Thyroid gland (tissue), 4 donors: Measurements from ENCODE around the gene PTPN14. TPM values are rescaled to one million over a fixed set of nuclear protein-coding genes. Genes with fewer than 3 reads are reported as not detected.

ENCODE experiments used
- DNase-seq, 2 donors: peaks; one replicate each; pipeline ENCODE4 v3.0.0-alpha.2; 2019
- H3K27ac ChIP-seq, 3 donors: fragments of 200-600 bp; sonication (generic); 1 replicate in 2 of 3; 2 replicates in 1 of 3; pipeline ENCODE4 v1.5.1; 2016 to 2019; ENCODE audit warnings: mild to moderate bottlenecking in 1 of 3, moderate library complexity in 1 of 3
- H3K27me3 ChIP-seq: fragments of 200-600 bp; sonication (generic); one replicate; pipeline ENCODE4 v1.5.1; 2019
- H3K36me3 ChIP-seq, 2 donors: fragments of 200-600 bp; sonication (generic); one replicate each; pipeline ENCODE4 v1.5.1; 2016 to 2019
- H3K4me1 ChIP-seq, 2 donors: fragments of 200-600 bp; sonication (generic); one replicate each; pipeline ENCODE4 v1.5.1; 2017 to 2019
- H3K4me3 ChIP-seq, 3 donors: fragments of 200-600 bp; sonication (generic); replicated peaks in 1 of 3; 1 replicate in 2 of 3; 2 replicates in 1 of 3; pipeline ENCODE4 v1.5.1; 2016; ENCODE audit warnings: mild to moderate bottlenecking in 1 of 3
- H3K9me3 ChIP-seq: fragments of 200-600 bp; sonication (generic); one replicate; pipeline ENCODE4 v1.5.1; 2017
- CTCF ChIP-seq, 6 experiments: fragments of 200-600 bp in 3 of 6; fragments of 450-650 bp in 3 of 6; sonication (generic) in 3 of 6; IDR thresholded peaks; one replicate each; pipeline ENCODE4 v1.5.1; 2016 to 2019; ENCODE audit warnings: antibody characterized with exemption in 6 of 6, mild to moderate bottlenecking in 2 of 6, inconsistent platforms in 1 of 6, moderate library complexity in 1 of 6
- POLR2A ChIP-seq, 2 donors: fragments of 450-650 bp; IDR thresholded peaks; one replicate each; pipeline ENCODE4 v1.6.1; 2017; ENCODE audit warnings: antibody characterized with exemption in 2 of 2, mild to moderate bottlenecking in 2 of 2, moderate library complexity in 1 of 2
- WGBS, 2 donors: methylation state at CpG; one replicate each; pipeline ENCODE4 v1.1.5; 2017; 5-methylcytosine and 5-hydroxymethylcytosine counted together
- intact Hi-C: fragments of 100-400 bp; cut with DNase I; formaldehyde crosslinking; loops from one replicate; pipeline ENCODE4 v1.15.1; 2023
- total RNA-seq, 4 donors: library from RNA; depleted of rRNA; stranded (reverse); fragments of >200 nt; gene quantifications; one replicate each; pipeline ENCODE4 v1.2.3, GENCODE V29; 2016

Gene PTPN14
- total RNA-seq, 4 donors from 2014 or later, result 28.1 to 33.4 (median 31.8) TPM

DNA sequence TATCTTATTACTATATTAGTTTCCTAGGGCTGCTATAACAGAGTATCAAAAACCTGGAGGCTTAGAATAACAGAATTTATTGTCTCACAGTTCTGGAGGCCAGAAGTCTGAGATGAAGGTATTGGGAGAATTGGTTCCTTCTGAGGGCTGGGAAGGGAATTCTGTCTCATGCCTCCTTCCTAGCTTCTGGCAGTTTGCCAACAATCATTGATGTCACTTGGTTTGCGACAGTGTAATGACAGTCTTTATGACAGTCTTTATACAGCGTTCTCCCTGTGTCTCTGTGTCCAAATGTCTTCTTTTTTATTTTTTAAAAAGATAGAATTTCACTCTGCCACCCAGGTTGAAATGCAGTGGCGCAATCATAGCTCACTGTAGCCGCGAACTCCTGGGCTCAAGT lies 35.8 kb upstream of the PTPN14 start:
- H3K27me3 ChIP-seq, result no peaks in the 10 kb centered on the region
- no peak for DNase-seq
- TF ChIP-seq CTCF (IDR thresholded peaks at IDR 0.05) (no peak), POLR2A (IDR thresholded peaks at IDR 0.05) (no peak)
- no peaks in the 10 kb centered on the region for H3K36me3 ChIP-seq
- H3K4me1 ChIP-seq, result no peaks in the 10 kb centered on the region
- intact Hi-C loops, result loop anchor here (5.0 kb wide), 1 partner anchor 255 kb away; no protein-coding TSS in a partner anchor
- WGBS, 2 donors, result 89 to 92% methylated on average over 5 of the region's 5 CpGs
- H3K4me3 ChIP-seq, result no peak overlapping the region
- H3K27ac ChIP-seq, result no peak overlapping the region
- no peaks in the 10 kb centered on the region for H3K9me3 ChIP-seq

DNA sequence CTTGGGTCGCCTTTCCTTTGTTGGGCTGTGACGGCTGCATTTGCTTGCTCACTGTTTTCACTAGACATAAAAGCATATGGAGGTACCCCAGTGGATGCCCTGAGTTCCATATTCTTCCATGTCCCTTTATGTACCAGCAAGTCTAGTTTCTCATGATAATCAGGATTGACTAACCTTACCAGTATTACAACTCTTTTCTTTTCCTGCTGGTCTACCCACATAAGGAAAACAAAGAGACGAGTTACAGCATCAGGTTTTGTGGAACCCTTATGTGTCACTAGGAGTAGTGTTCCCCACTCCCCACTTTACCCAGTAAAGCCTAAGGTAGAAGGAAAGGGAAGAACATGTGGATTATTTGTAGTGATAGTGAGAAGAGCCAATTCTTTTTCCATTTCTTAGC lies 35.2 kb upstream of the PTPN14 start:
- Histone ChIP-seq H3K4me3 (no peak overlapping the region), H3K9me3 (no peaks in the 10 kb centered on the region), H3K27me3 (no peaks in the 10 kb centered on the region), H3K27ac (no peak overlapping the region), H3K36me3 (no peaks in the 10 kb centered on the region), H3K4me1 (no peaks in the 10 kb centered on the region)
- 65 to 89% methylated on average over 3 of the region's 3 CpGs for WGBS, 2 donors
- DNase-seq, result no peak
- intact Hi-C loops, result loop anchor here (5.0 kb wide), 1 partner anchor 254 kb away; no protein-coding TSS in a partner anchor
- TF ChIP-seq CTCF (IDR thresholded peaks at IDR 0.05) (no peak), POLR2A (IDR thresholded peaks at IDR 0.05) (no peak)

DNA sequence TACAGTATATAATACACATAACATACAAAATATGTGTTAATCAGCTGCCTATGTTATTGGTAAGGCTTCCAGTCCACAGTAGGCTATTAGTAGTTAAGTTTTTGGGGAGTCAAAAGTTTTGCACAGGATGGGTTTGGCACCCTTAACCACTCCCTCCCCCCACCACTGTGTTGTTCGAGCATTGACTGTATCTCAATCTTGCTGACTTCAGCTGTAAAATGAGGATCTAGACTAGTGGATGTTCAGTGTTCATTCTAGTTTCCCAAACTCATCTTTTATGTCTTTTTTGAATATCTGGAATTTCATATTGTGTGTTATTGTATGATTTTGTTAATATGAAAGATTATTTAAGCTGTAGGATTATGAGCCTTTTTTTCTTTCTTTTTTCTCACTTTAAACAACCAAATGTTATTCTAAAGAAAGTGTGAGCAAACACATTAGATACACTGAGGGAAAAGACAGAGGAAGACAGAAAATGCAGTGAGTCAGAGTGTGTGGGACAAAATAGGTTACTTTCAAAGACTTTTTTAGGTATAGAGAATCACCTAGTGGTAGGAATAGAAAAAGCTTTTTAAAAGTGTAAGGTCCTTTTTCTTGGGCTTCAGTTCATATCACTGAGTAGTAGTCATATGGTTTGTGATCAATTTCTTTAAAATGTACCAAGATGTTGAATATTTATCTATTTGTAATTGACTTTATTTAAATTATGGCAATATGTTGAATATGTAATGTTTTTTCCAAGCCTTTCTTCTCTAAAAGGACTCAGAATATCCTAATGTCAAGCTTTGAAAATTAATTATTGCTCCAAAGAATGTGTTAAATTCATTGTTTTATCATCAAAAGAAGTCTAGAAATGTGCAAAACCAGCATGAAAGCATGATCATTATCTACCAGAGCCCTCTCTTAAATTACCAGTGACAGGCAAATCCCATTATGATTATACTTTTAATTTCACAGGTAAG lies 33.7 kb upstream of the PTPN14 start:
- no peak overlapping the region for H3K27ac ChIP-seq
- no peaks in the 10 kb centered on the region for H3K36me3 ChIP-seq
- no peaks in the 10 kb centered on the region for H3K27me3 ChIP-seq
- no peaks in the 10 kb centered on the region for H3K4me1 ChIP-seq
- no peak overlapping the region for H3K4me3 ChIP-seq
- intact Hi-C loops, result loop anchor here (5.0 kb wide), 1 partner anchor 253 kb away; no protein-coding TSS in a partner anchor
- no peak for DNase-seq
- 44 to 49% methylated on average over 1 of the region's 1 CpG for WGBS, 2 donors
- TF ChIP-seq POLR2A (IDR thresholded peaks at IDR 0.05), result no peak
- peak; percentile 58 to 96 (median 71) for TF ChIP-seq CTCF (IDR thresholded peaks at IDR 0.05)
- no peaks in the 10 kb centered on the region for H3K9me3 ChIP-seq

- Histone ChIP-seq H3K4me1 (no peaks in the 10 kb centered on the region), H3K4me3 (no peak overlapping the region), H3K9me3 (no peaks in the 10 kb centered on the region), H3K27ac (no peak overlapping the region), H3K27me3 (no peaks in the 10 kb centered on the region), H3K36me3 (no peaks in the 10 kb centered on the region)
- WGBS, 2 donors, result 93% methylated on average over 7 of the region's 7 CpGs
- no peak for DNase-seq
- TF ChIP-seq CTCF (IDR thresholded peaks at IDR 0.05), result no peak
- no peak for TF ChIP-seq POLR2A (IDR thresholded peaks at IDR 0.05)
- intact Hi-C loops, result no loop called here
Measured at GRCh38 chr1:214583824-214584554, 32.6 kb upstream of the PTPN14 start.
